Measurements from ENCODE around the gene BRD7. TPM values are rescaled to one million over a fixed set of nuclear protein-coding genes. Genes with fewer than 3 reads are reported as not detected.

Gene BRD7
- polyA plus RNA-seq, 4 donors: 40.7 to 71.6 (median 43.4) TPM

- no peaks in the 10 kb centered on the region for H3K4me1 ChIP-seq (ENCODE audit: control insufficient read depth in 3 of 3, insufficient read depth in 2 of 3, low read depth in 1 of 3, low read length in 2 of 3)
- H3K36me3 ChIP-seq (ENCODE audit: control insufficient read depth in 3 of 3, insufficient read depth in 2 of 3, low read depth in 1 of 3, low read length in 3 of 3): peaks cover 0 to 34% (median under 1%) of the 10 kb centered on the region in 3 donors
- FAIRE-seq (no peak), DNase-seq (no peak)
- no peak overlapping the region for H3K27ac ChIP-seq (ENCODE audit: low read depth in 1 of 3, low read length in 2 of 3)
- H3K4me3 ChIP-seq (ENCODE audit: low read depth in 1 of 3, low read length in 3 of 3): no peak overlapping the region
- 60 to 70% (median 68%) methylated on average over 15 of the region's 15 CpGs for WGBS, 3 donors
- no peaks in the 10 kb centered on the region for H3K27me3 ChIP-seq (ENCODE audit: control insufficient read depth in 3 of 3, insufficient read depth in 3 of 3, low read length in 3 of 3)
- no peaks in the 10 kb centered on the region for H3K9me3 ChIP-seq (ENCODE audit: control insufficient read depth in 2 of 2, insufficient read depth in 1 of 2, low read depth in 1 of 2, low read length in 1 of 2)
Measured at GRCh38 chr16:50309527-50310307, 59.1 kb downstream of the BRD7 start.

GRCh38 chr16:50309156-50309526, 59.6 kb downstream of the BRD7 start:
- FAIRE-seq (no peak), DNase-seq (no peak)
- Histone ChIP-seq H3K9me3 (ENCODE audit: control insufficient read depth in 2 of 2, insufficient read depth in 1 of 2, low read depth in 1 of 2, low read length in 1 of 2) (no peaks in the 10 kb centered on the region), H3K4me1 (ENCODE audit: control insufficient read depth in 3 of 3, insufficient read depth in 2 of 3, low read depth in 1 of 3, low read length in 2 of 3) (no peaks in the 10 kb centered on the region), H3K4me3 (ENCODE audit: low read depth in 1 of 3, low read length in 3 of 3) (no peak overlapping the region), H3K36me3 (ENCODE audit: control insufficient read depth in 3 of 3, insufficient read depth in 2 of 3, low read depth in 1 of 3, low read length in 3 of 3) (peaks cover 0 to 32% (median 0%) of the 10 kb centered on the region in 3 donors), H3K27me3 (ENCODE audit: control insufficient read depth in 3 of 3, insufficient read depth in 3 of 3, low read length in 3 of 3) (no peaks in the 10 kb centered on the region), H3K27ac (ENCODE audit: low read depth in 1 of 3, low read length in 2 of 3) (no peak overlapping the region)
- WGBS, 3 donors: 74 to 85% (median 83%) methylated on average over 11 of the region's 11 CpGs

- Histone ChIP-seq H3K36me3 (ENCODE audit: control insufficient read depth in 3 of 3, insufficient read depth in 2 of 3, low read depth in 1 of 3, low read length in 3 of 3) (peaks cover 0 to 28% (median 0%) of the 10 kb centered on the region in 3 donors), H3K4me3 (ENCODE audit: low read depth in 1 of 3, low read length in 3 of 3) (no peak overlapping the region), H3K27me3 (ENCODE audit: control insufficient read depth in 3 of 3, insufficient read depth in 3 of 3, low read length in 3 of 3) (no peaks in the 10 kb centered on the region), H3K27ac (ENCODE audit: low read depth in 1 of 3, low read length in 2 of 3) (no peak overlapping the region), H3K9me3 (ENCODE audit: control insufficient read depth in 2 of 2, insufficient read depth in 1 of 2, low read depth in 1 of 2, low read length in 1 of 2) (no peaks in the 10 kb centered on the region), H3K4me1 (ENCODE audit: control insufficient read depth in 3 of 3, insufficient read depth in 2 of 3, low read depth in 1 of 3, low read length in 2 of 3) (no peaks in the 10 kb centered on the region)
- WGBS, 3 donors: 88 to 92% (median 90%) methylated on average over 12 to 18 of the region's 18 CpGs
- DNase-seq: no peak
- no peak for FAIRE-seq
Measured at GRCh38 chr16:50308237-50308965, 60.4 kb downstream of the BRD7 start.

- DNase-seq (no peak), FAIRE-seq (no peak)
- Histone ChIP-seq H3K9me3 (ENCODE audit: control insufficient read depth in 2 of 2, insufficient read depth in 1 of 2, low read depth in 1 of 2, low read length in 1 of 2) (no peaks in the 10 kb centered on the region), H3K27me3 (ENCODE audit: control insufficient read depth in 3 of 3, insufficient read depth in 3 of 3, low read length in 3 of 3) (no peaks in the 10 kb centered on the region), H3K4me1 (ENCODE audit: control insufficient read depth in 3 of 3, insufficient read depth in 2 of 3, low read depth in 1 of 3, low read length in 2 of 3) (peaks cover 0 to 3% (median 0%) of the 10 kb centered on the region in 3 donors), H3K36me3 (ENCODE audit: control insufficient read depth in 3 of 3, insufficient read depth in 2 of 3, low read depth in 1 of 3, low read length in 3 of 3) (peaks cover 0 to 14% (median 2%) of the 10 kb centered on the region in 3 donors), H3K27ac (ENCODE audit: low read depth in 1 of 3, low read length in 2 of 3) (no peak overlapping the region), H3K4me3 (ENCODE audit: low read depth in 1 of 3, low read length in 3 of 3) (no peak overlapping the region)
- 42 to 84% (median 74%) methylated on average over 9 of the region's 9 CpGs for WGBS, 3 donors
Measured at GRCh38 chr16:50306287-50306686, 62.5 kb downstream of the BRD7 start.

GRCh38 chr16:50305441-50306061, 63.2 kb downstream of the BRD7 start:
- 80 to 87% (median 85%) methylated on average over 21 of the region's 21 CpGs for WGBS, 3 donors
- no peaks in the 10 kb centered on the region for H3K9me3 ChIP-seq (ENCODE audit: control insufficient read depth in 2 of 2, insufficient read depth in 1 of 2, low read depth in 1 of 2, low read length in 1 of 2)
- DNase-seq: no peak
- no peak for FAIRE-seq
- H3K27me3 ChIP-seq (ENCODE audit: control insufficient read depth in 3 of 3, insufficient read depth in 3 of 3, low read length in 3 of 3): no peaks in the 10 kb centered on the region
- H3K4me1 ChIP-seq (ENCODE audit: control insufficient read depth in 3 of 3, insufficient read depth in 2 of 3, low read depth in 1 of 3, low read length in 2 of 3): peaks cover 0 to 3% (median 0%) of the 10 kb centered on the region in 3 donors
- peaks cover 0 to 15% (median 2%) of the 10 kb centered on the region in 3 donors for H3K36me3 ChIP-seq (ENCODE audit: control insufficient read depth in 3 of 3, insufficient read depth in 2 of 3, low read depth in 1 of 3, low read length in 3 of 3)
- no peak overlapping the region for H3K27ac ChIP-seq (ENCODE audit: low read depth in 1 of 3, low read length in 2 of 3)
- no peak overlapping the region for H3K4me3 ChIP-seq (ENCODE audit: low read depth in 1 of 3, low read length in 3 of 3)

GRCh38 chr16:50304467-50305440, 64.0 kb downstream of the BRD7 start:
- DNase-seq (no peak), FAIRE-seq (no peak)
- H3K4me3 ChIP-seq (ENCODE audit: low read depth in 1 of 3, low read length in 3 of 3): no peak overlapping the region
- H3K27ac ChIP-seq (ENCODE audit: low read depth in 1 of 3, low read length in 2 of 3): no peak overlapping the region
- 90 to 95% (median 93%) methylated on average over 24 to 25 of the region's 25 CpGs for WGBS, 3 donors
- no peaks in the 10 kb centered on the region for H3K27me3 ChIP-seq (ENCODE audit: control insufficient read depth in 3 of 3, insufficient read depth in 3 of 3, low read length in 3 of 3)
- H3K36me3 ChIP-seq (ENCODE audit: control insufficient read depth in 3 of 3, insufficient read depth in 2 of 3, low read depth in 1 of 3, low read length in 3 of 3): peaks cover 0 to 16% (median 2%) of the 10 kb centered on the region in 3 donors
- H3K9me3 ChIP-seq (ENCODE audit: control insufficient read depth in 2 of 2, insufficient read depth in 1 of 2, low read depth in 1 of 2, low read length in 1 of 2): no peaks in the 10 kb centered on the region
- peaks cover 0 to 3% (median 0%) of the 10 kb centered on the region in 3 donors for H3K4me1 ChIP-seq (ENCODE audit: control insufficient read depth in 3 of 3, insufficient read depth in 2 of 3, low read depth in 1 of 3, low read length in 2 of 3)

GRCh38 chr16:50303605-50304466, 65.0 kb downstream of the BRD7 start:
- Histone ChIP-seq H3K36me3 (ENCODE audit: control insufficient read depth in 3 of 3, insufficient read depth in 2 of 3, low read depth in 1 of 3, low read length in 3 of 3) (peaks cover 0 to 15% (median 2%) of the 10 kb centered on the region in 3 donors), H3K4me3 (ENCODE audit: low read depth in 1 of 3, low read length in 3 of 3) (no peak overlapping the region), H3K27me3 (ENCODE audit: control insufficient read depth in 3 of 3, insufficient read depth in 3 of 3, low read length in 3 of 3) (no peaks in the 10 kb centered on the region), H3K9me3 (ENCODE audit: control insufficient read depth in 2 of 2, insufficient read depth in 1 of 2, low read depth in 1 of 2, low read length in 1 of 2) (no peaks in the 10 kb centered on the region), H3K4me1 (ENCODE audit: control insufficient read depth in 3 of 3, insufficient read depth in 2 of 3, low read depth in 1 of 3, low read length in 2 of 3) (peaks cover 0 to 3% (median 0%) of the 10 kb centered on the region in 3 donors), H3K27ac (ENCODE audit: low read depth in 1 of 3, low read length in 2 of 3) (no peak overlapping the region)
- no peak for FAIRE-seq
- WGBS, 3 donors: 85 to 94% (median 87%) methylated on average over 27 to 33 of the region's 33 CpGs
- DNase-seq: no peak

Measured in small intestine (tissue), 7 donors.